H1 (cell line): ENCODE results near the gene RNASET2. TPM values are rescaled to one million over a fixed set of nuclear protein-coding genes. Genes with fewer than 3 reads are reported as not detected.

ENCODE experiments used
- CTCF ChIA-PET: fragments of 300-600 bp; sonication (Branson Sonifier 250); formaldehyde crosslinking; loops from one replicate; lab custom pipeline; 2021; ENCODE audit not compliant: partially characterized antibody; lab: Charles Lee
- POLR2A ChIA-PET: fragments of 300-600 bp; sonication (Branson Sonifier 250); formaldehyde crosslinking; loops from one replicate; lab custom pipeline; 2021; ENCODE audit warnings: inconsistent platforms; ENCODE audit not compliant: partially characterized antibody; lab: Charles Lee
- DNase-seq, 2 experiments: peaks; one replicate each; pipeline versions ENCODE4 v3.0.0 to v3.0.0-alpha.2; 2010 to 2022; ENCODE audit warnings: low spot score in 2 of 2, low read depth in 1 of 2, mixed read lengths in 1 of 2
- FAIRE-seq: peaks from 2 replicates; lab custom pipeline; 2011; peaks lifted over from hg19 to GRCh38; lab: Jason Lieb, UNC
- H2AFZ ChIP-seq: 2 replicates; pipeline ENCODE4 v1.8.1; 2012; ENCODE audit warnings: low read length, inconsistent platforms
- H2AK5ac ChIP-seq: 2 replicates; pipeline ENCODE4 v1.6.1; 2013; ENCODE audit warnings: low read depth, low read length
- H2BK120ac ChIP-seq: replicated peaks from 2 replicates; pipeline ENCODE3; 2013; ENCODE audit warnings: low read depth, low read length, inconsistent platforms
- H2BK12ac ChIP-seq: 2 replicates; pipeline ENCODE4 v1.6.1; 2013; ENCODE audit warnings: low read depth, low read length
- H2BK15ac ChIP-seq: 2 replicates; pipeline ENCODE4 v1.6.1; 2013; ENCODE audit warnings: low read length
- H2BK20ac ChIP-seq: 2 replicates; pipeline ENCODE4 v1.6.1; 2013; ENCODE audit warnings: low read length
- H2BK5ac ChIP-seq: 2 replicates; pipeline ENCODE4 v1.6.1; 2013; ENCODE audit warnings: low read depth, low read length
- H3K14ac ChIP-seq: 2 replicates; pipeline ENCODE4 v1.6.1; 2013; ENCODE audit warnings: inconsistent platforms; ENCODE audit not compliant: insufficient read length
- H3K18ac ChIP-seq: 2 replicates; pipeline ENCODE4 v1.6.1; 2013; ENCODE audit warnings: low read length; ENCODE audit errors: extremely low read depth
- H3K23ac ChIP-seq: 2 replicates; pipeline ENCODE4 v1.6.1; 2013; ENCODE audit warnings: inconsistent platforms; ENCODE audit not compliant: insufficient read length
- H3K23me2 ChIP-seq: 2 replicates; pipeline ENCODE4 v1.6.1; 2013; ENCODE audit warnings: low read depth, low read length
- H3K27ac ChIP-seq: 2 replicates; pipeline ENCODE4 v1.6.1; 2011; ENCODE audit warnings: low read depth, low read length, inconsistent platforms
- H3K27me3 ChIP-seq, 4 experiments: replicated peaks in 1 of 4; 1 replicate in 1 of 4; 2 replicates in 3 of 4; pipeline versions ENCODE4 v1.6.1 to v1.8.1; 2011 to 2013; ENCODE audit warnings: low read length in 3 of 4, mild to moderate bottlenecking in 3 of 4, inconsistent platforms in 2 of 4, mixed read lengths in 2 of 4, moderate library complexity in 1 of 4; ENCODE audit not compliant: control insufficient read depth in 3 of 4, insufficient read depth in 3 of 4; ENCODE audit errors: extremely low read depth in 1 of 4
- H3K36me3 ChIP-seq, 4 experiments: 2 replicates each; pipeline versions ENCODE4 v1.6.1 to v1.8.1; 2011 to 2013; ENCODE audit warnings: mild to moderate bottlenecking in 4 of 4, low read length in 3 of 4, moderate library complexity in 2 of 4, control low read depth in 1 of 4, inconsistent platforms in 1 of 4; ENCODE audit not compliant: insufficient read depth in 4 of 4, control insufficient read depth in 2 of 4
- H3K4ac ChIP-seq: replicated peaks from 2 replicates; pipeline ENCODE3; 2013; ENCODE audit warnings: low read length, low read depth, mixed read lengths, inconsistent platforms; ENCODE audit not compliant: insufficient read length
- H3K4me1 ChIP-seq, 4 experiments: replicated peaks in 1 of 4; 1 replicate in 1 of 4; 2 replicates in 3 of 4; pipeline versions ENCODE4 v1.6.1 to v1.8.1; 2011 to 2013; ENCODE audit warnings: low read length in 3 of 4, inconsistent platforms in 2 of 4, mixed read lengths in 1 of 4; ENCODE audit not compliant: insufficient read depth in 4 of 4, control insufficient read depth in 3 of 4
- H3K4me2 ChIP-seq, 2 experiments: 2 replicates each; pipeline versions ENCODE4 v1.6.1 to v1.8.1; 2011 to 2013; ENCODE audit warnings: low read depth in 2 of 2, low read length in 2 of 2, control low read depth in 1 of 2, inconsistent platforms in 1 of 2, mild to moderate bottlenecking in 1 of 2; ENCODE audit not compliant: insufficient read depth in 1 of 2
- H3K4me3 ChIP-seq, 4 experiments: fragments of 200-600, 300-600 bp in 1 of 4; sonication (generic), shearing (Covaris generic), sonication (Bioruptor Twin) in 1 of 4; 2 replicates each; pipeline versions ENCODE4 v1.5.1 to v1.8.1; 2011 to 2016; ENCODE audit warnings: low read length in 4 of 4, low read depth in 3 of 4, control low read depth in 2 of 4, inconsistent platforms in 2 of 4, mild to moderate bottlenecking in 2 of 4, mixed read lengths in 1 of 4, moderate library complexity in 1 of 4; ENCODE audit not compliant: insufficient read depth in 2 of 4; ENCODE audit errors: extremely low read depth in 1 of 4
- H3K56ac ChIP-seq: replicated peaks from 2 replicates; pipeline ENCODE3; 2013; ENCODE audit warnings: low read depth, mild to moderate bottlenecking, mixed read lengths, low read length, inconsistent platforms; ENCODE audit not compliant: insufficient read length
- H3K79me1 ChIP-seq: 2 replicates; pipeline ENCODE4 v1.6.1; 2013; ENCODE audit warnings: low read depth, low read length, control low read depth
- H3K79me2 ChIP-seq, 2 experiments: 2 replicates each; pipeline versions ENCODE4 v1.6.1 to v1.8.1; 2012 to 2013; ENCODE audit warnings: low read length in 2 of 2, mild to moderate bottlenecking in 2 of 2, inconsistent platforms in 1 of 2; ENCODE audit not compliant: insufficient read depth in 2 of 2, control insufficient read depth in 1 of 2
- H3K9ac ChIP-seq, 4 experiments: replicated peaks in 1 of 4; 1 replicate in 1 of 4; 2 replicates in 3 of 4; pipeline versions ENCODE4 v1.6.1 to v1.8.1; 2011 to 2013; ENCODE audit warnings: low read depth in 3 of 4, low read length in 3 of 4, control low read depth in 2 of 4, mild to moderate bottlenecking in 2 of 4, moderate library complexity in 2 of 4, inconsistent platforms in 1 of 4; ENCODE audit errors: extremely low read depth in 1 of 4
- H3K9me3 ChIP-seq, 2 experiments: 2 replicates each; pipeline versions ENCODE4 v1.6.1 to v1.8.1; 2012 to 2013; ENCODE audit warnings: mild to moderate bottlenecking in 2 of 2, moderate library complexity in 2 of 2, control low read depth in 1 of 2, inconsistent platforms in 1 of 2, low read depth in 1 of 2, low read length in 1 of 2, mixed read lengths in 1 of 2; ENCODE audit not compliant: insufficient read depth in 2 of 2
- H4K20me1 ChIP-seq, 2 experiments: replicated peaks in 1 of 2; 2 replicates each; pipeline versions ENCODE3 to v1.8.1; 2011 to 2013; ENCODE audit warnings: inconsistent platforms in 2 of 2, low read length in 2 of 2, mild to moderate bottlenecking in 1 of 2; ENCODE audit not compliant: insufficient read depth in 2 of 2, control insufficient read depth in 1 of 2
- H4K5ac ChIP-seq: 2 replicates; pipeline ENCODE4 v1.6.1; 2013; ENCODE audit warnings: low read length, low read depth, mixed read lengths, inconsistent platforms; ENCODE audit not compliant: insufficient read length
- H4K8ac ChIP-seq: 2 replicates; pipeline ENCODE4 v1.8.0; 2013; ENCODE audit warnings: mild to moderate bottlenecking, moderate library complexity, low read length, inconsistent platforms; ENCODE audit not compliant: insufficient read depth; ENCODE audit errors: extremely low read depth
- H4K91ac ChIP-seq: replicated peaks from 2 replicates; pipeline ENCODE3; 2013; ENCODE audit warnings: low read length, mixed read lengths, inconsistent platforms; ENCODE audit not compliant: insufficient read length
- EGR1 ChIP-seq: IDR thresholded peaks from 2 replicates; pipeline ENCODE4 v1.6.1; 2011; ENCODE audit warnings: low read depth, low read length, borderline replicate concordance
- WGBS, 2 experiments: shearing (Covaris generic) in 1 of 2; methylation state at CpG; one replicate each; pipeline versions ENCODE4 v1.1.6 to v1.1.7; 2013 to 2015; ENCODE audit warnings: low lambda C conversion rate in 2 of 2, mixed read lengths in 2 of 2, inconsistent platforms in 1 of 2, low coverage in 1 of 2, missing lambda C conversion rate in 1 of 2; ENCODE audit not compliant: insufficient replicate concordance in 2 of 2, insufficient coverage in 1 of 2, insufficient read length in 1 of 2; ENCODE audit errors: extremely low coverage in 1 of 2, missing lambda C conversion rate in 1 of 2; 5-methylcytosine and 5-hydroxymethylcytosine counted together
- polyA plus RNA-seq, 7 experiments: library from polyadenylated mRNA; depleted of rRNA in 3 of 7; stranded (reverse) in 5 of 7; unstranded in 2 of 7; fragments of >200 nt in 5 of 7; fragments of 200-250 nt in 2 of 7; gene quantifications; 1 replicate in 5 of 7; 2 replicates in 1 of 7; 4 replicates in 1 of 7; pipeline versions ENCODE4 v1.2.1 to v1.2.3, GENCODE V29; 2011 to 2013; ENCODE audit warnings: missing spikeins in 2 of 7, mixed read lengths in 2 of 7
- total RNA-seq: library from RNA; stranded (reverse); fragmentation: NEBNext Ultra II Directional; extraction: Animal tissue kit (Norgen Biotek cat#: 25700); gene quantifications from 2 replicates; pipeline ENCODE4 v1.2.1, GENCODE V29; 2021

The RNASET2 gene
- total and polyA plus RNA-seq, 2 of the 8 experiments (the other 6 are each of a cell fraction or from before 2014, with no cell fraction given): 15.7 to 22.9 TPM

- Histone ChIP-seq H3K23me2 (no peaks in the 10 kb centered on the region), H2BK120ac (no peak overlapping the region), H3K4me2 (no peak overlapping the region), H3K4ac (no peak overlapping the region), H3K9me3 (no peaks in the 10 kb centered on the region), H3K9ac (no peak overlapping the region), H3K4me1 (peaks cover 0 to 2% (median 0%) of the 10 kb centered on the region in 4 experiments; a peak in 1 of 7 replicates), H2BK20ac (no peak overlapping the region), H4K5ac (no peak overlapping the region), H3K36me3 (peaks cover 0 to 16% (median 6%) of the 10 kb centered on the region in 4 experiments; a peak in 4 of 8 replicates), H3K27ac (no peak overlapping the region), H3K56ac (no peak overlapping the region), H4K20me1 (no peaks in the 10 kb centered on the region), H2BK15ac (no peak overlapping the region), H2AK5ac (no peak overlapping the region), H3K79me2 (no peaks in the 10 kb centered on the region), H3K14ac (no peak overlapping the region), H2BK12ac (no peak overlapping the region), H2AFZ (no peak overlapping the region), H3K18ac (no peak overlapping the region), H2BK5ac (no peak overlapping the region), H4K91ac (no peak overlapping the region), H3K23ac (no peak overlapping the region), H4K8ac (no peak overlapping the region), H3K27me3 (no peaks in the 10 kb centered on the region), H3K4me3 (no peak overlapping the region), H3K79me1 (no peaks in the 10 kb centered on the region)
- no peak for DNase-seq
- whole genome bisulfite sequencing, 2 experiments: 90% methylated on average over 14 of the region's 14 CpGs; no CpG with 5 or more reads in 1 of the 2 experiments
- no peak for FAIRE-seq
- ChIA-PET POLR2A (interaction anchor here (0.7 kb wide), 1 partner anchor 9 kb away, joined by 4 read pairs; no protein-coding TSS in a partner anchor), CTCF (interaction anchor here (0.7 to 1.9 kb wide), 5 partner anchors 9 to 167 kb away, joined by 3 to 6 read pairs (median 3); no protein-coding TSS in a partner anchor)
- no peak for TF ChIP-seq EGR1
Observed at GRCh38 chr6:166942393-166943168, 13.8 kb downstream of the RNASET2 start.
